NCI-H510A (cell line): Measurements from ENCODE around the gene TMEM86A.

ENCODE experiments used
- DNase-seq: peaks from one replicate; lab custom pipeline; 2025; lab: John Stamatoyannopoulos, UW

The TMEM86A gene

GRCh38 chr11:18726040-18726439, 27.5 kb downstream of the TMEM86A start, which contains the start of gene IGSF22:
IGSF22 (minus strand) TSS chr11:18726188; CDS start chr11:18724236, 1,952 bp downstream.
- no peak for DNase-seq

GRCh38 chr11:18727479-18728236, 29.1 kb downstream of the TMEM86A start:
- DNase-seq, result no peak

GRCh38 chr11:18728658-18729057, 30.1 kb downstream of the TMEM86A start:
- DNase-seq, result no peak

- no peak for DNase-seq
Observed at GRCh38 chr11:18729426-18729825, 30.8 kb downstream of the TMEM86A start.

GRCh38 chr11:18730020-18730419, 31.4 kb downstream of the TMEM86A start:
- DNase-seq, result no peak

GRCh38 chr11:18731441-18731840, 32.9 kb downstream of the TMEM86A start:
- DNase-seq, result no peak

GRCh38 chr11:18731949-18732821, 33.6 kb downstream of the TMEM86A start:
- no peak for DNase-seq

GRCh38 chr11:18733202-18733601, 34.6 kb downstream of the TMEM86A start:
- no peak for DNase-seq

GRCh38 chr11:18736590-18737148, 38.1 kb downstream of the TMEM86A start:
- no peak for DNase-seq

GRCh38 chr11:18737642-18738041, 39.1 kb downstream of the TMEM86A start:
- DNase-seq, result no peak

- no peak for DNase-seq
Observed at GRCh38 chr11:18739685-18740084, 41.1 kb downstream of the TMEM86A start.

- no peak for DNase-seq
Observed at GRCh38 chr11:18741783-18742182, 43.2 kb downstream of the TMEM86A start.

- no peak for DNase-seq
Observed at GRCh38 chr11:18743365-18743764, 44.8 kb downstream of the TMEM86A start.

GRCh38 chr11:18743900-18744514, 45.4 kb downstream of the TMEM86A start:
- DNase-seq, result no peak

GRCh38 chr11:18745251-18745650, 46.7 kb downstream of the TMEM86A start:
- no peak for DNase-seq

- no peak for DNase-seq
Observed at GRCh38 chr11:18748766-18749365, 50.3 kb downstream of the TMEM86A start.

GRCh38 chr11:18749681-18750319, 51.2 kb downstream of the TMEM86A start:
- DNase-seq, result no peak

- DNase-seq, result no peak
Observed at GRCh38 chr11:18750944-18751343, 52.4 kb downstream of the TMEM86A start.

GRCh38 chr11:18752502-18752901, 53.9 kb downstream of the TMEM86A start:
- no peak for DNase-seq

- DNase-seq, result no peak
Observed at GRCh38 chr11:18754308-18754707, 55.7 kb downstream of the TMEM86A start.
